OCI-LY7 (cell line): ENCODE results near the gene SNX32. TPM values are rescaled to one million over a fixed set of nuclear protein-coding genes. Genes with fewer than 3 reads are reported as not detected.

ENCODE experiments used
- BruUV-seq: library from RNA; stranded (reverse); fragments of 400-500 nt; replicated peaks from 2 replicates; lab custom pipeline; 2021; lab: Mats Ljungman, UMichigan
- CTCF ChIA-PET: fragments of 300-600 bp; sonication (Branson Sonifier 250); formaldehyde crosslinking; loops from one replicate; lab custom pipeline; 2022; ENCODE audit warnings: antibody characterized with exemption; ENCODE audit not compliant: unreplicated experiment; lab: Charles Lee
- POLR2A ChIA-PET: fragments of 300-600 bp; sonication (Branson Sonifier 250); formaldehyde crosslinking; loops from one replicate; lab custom pipeline; 2022; ENCODE audit warnings: antibody characterized with exemption; lab: Charles Lee
- DNase-seq: peaks from one replicate; pipeline ENCODE4 v3.0.0-alpha.2; 2015; ENCODE audit warnings: low spot score
- H2AFZ ChIP-seq: fragments of 200-600 bp; sonication (generic), shearing (Covaris generic); 2 replicates; pipeline ENCODE4 v1.6.1; 2014; ENCODE audit warnings: mild to moderate bottlenecking, antibody characterized with exemption, low read length, moderate library complexity
- H3K27ac ChIP-seq: fragments of 200-600 bp; sonication (generic); 2 replicates; pipeline ENCODE4 v1.5.1; 2014; ENCODE audit warnings: mixed run types, low read depth, mild to moderate bottlenecking, moderate library complexity, low read length, inconsistent platforms; ENCODE audit not compliant: poor library complexity, severe bottlenecking
- H3K36me3 ChIP-seq: fragments of 200-600 bp; sonication (generic); 2 replicates; pipeline ENCODE4 v1.6.1; 2014; ENCODE audit warnings: mild to moderate bottlenecking, antibody characterized with exemption, low read length, moderate library complexity, mixed read lengths; ENCODE audit not compliant: insufficient read depth
- H3K4me1 ChIP-seq: fragments of 200-600 bp; sonication (generic); 2 replicates; pipeline ENCODE4 v1.5.1; 2014; ENCODE audit warnings: mild to moderate bottlenecking, low read length; ENCODE audit not compliant: insufficient read depth, poor library complexity, severe bottlenecking
- H3K4me2 ChIP-seq: fragments of 200-600 bp; sonication (generic); 2 replicates; pipeline ENCODE4 v1.6.1; 2014; ENCODE audit warnings: mild to moderate bottlenecking, low read length
- H3K4me3 ChIP-seq: fragments of 200-600 bp; sonication (generic); 2 replicates; pipeline ENCODE4 v1.5.1; 2014; ENCODE audit warnings: mild to moderate bottlenecking, low read depth, low read length; ENCODE audit not compliant: poor library complexity, severe bottlenecking
- H3K79me2 ChIP-seq: fragments of 200-600 bp; sonication (generic); 2 replicates; pipeline ENCODE4 v1.6.1; 2016; ENCODE audit warnings: low read depth, mild to moderate bottlenecking, low read length, moderate library complexity, mixed read lengths; ENCODE audit not compliant: insufficient read depth
- H3K9me2 ChIP-seq: fragments of 200-600 bp; sonication (generic); 2 replicates; pipeline ENCODE4 v1.6.1; 2016; ENCODE audit warnings: mild to moderate bottlenecking, low read length, mixed read lengths; ENCODE audit not compliant: insufficient read depth
- H3K9me3 ChIP-seq: fragments of 200-600 bp; sonication (generic); 2 replicates; pipeline ENCODE4 v1.6.1; 2014; ENCODE audit warnings: mild to moderate bottlenecking, mixed run types, low read length, mixed read lengths
- H4K20me1 ChIP-seq: fragments of 200-600 bp; sonication (generic); 2 replicates; pipeline ENCODE4 v1.6.1; 2014; ENCODE audit warnings: mild to moderate bottlenecking, antibody characterized with exemption, low read length, moderate library complexity, mixed read lengths; ENCODE audit not compliant: insufficient read depth
- CTCF ChIP-seq: fragments of 200-600 bp; sonication (generic); conservative IDR thresholded peaks from 2 replicates; pipeline ENCODE4 v1.5.1; 2014; ENCODE audit warnings: mild to moderate bottlenecking, antibody characterized with exemption, low read length, moderate library complexity, mixed read lengths
- EZH2phosphoT487 ChIP-seq: fragments of 200-600 bp; sonication (generic); IDR thresholded peaks from 2 replicates; pipeline ENCODE4 v1.6.1; 2018; ENCODE audit warnings: low read depth, borderline replicate concordance, mild to moderate bottlenecking, mixed run types, antibody characterized with exemption, low read length, moderate library complexity, mixed read lengths
- intact Hi-C: fragments of 100-400 bp; cut with micrococcal nuclease; formaldehyde crosslinking; loops from one replicate; pipeline ENCODE4 v1.10.0; 2022; ENCODE audit not compliant: unreplicated experiment
- total RNA-seq, 2 experiments: library from RNA; depleted of rRNA in 1 of 2; stranded (reverse); fragments of >200 nt in 1 of 2; shearing (Covaris generic) in 1 of 2; gene quantifications; 2 replicates each; pipeline ENCODE4 v1.2.3, GENCODE V29; 2014 to 2022

SNX32 gene
- total RNA-seq, 2 experiments from 2014 or later, result not detected

GRCh38 chr11:65866509-65867283 lies 32.9 kb downstream of the SNX32 start:
- Histone ChIP-seq H3K9me3 (no peaks in the 10 kb centered on the region), H3K9me2 (no peaks in the 10 kb centered on the region), H3K4me2 (no peak overlapping the region), H4K20me1 (no peaks in the 10 kb centered on the region), H3K79me2 (peaks cover 5% of the 10 kb centered on the region; the same call in 1 of the 2 replicates), H3K4me1 (peaks cover 27% of the 10 kb centered on the region), H2AFZ (no peak overlapping the region), H3K27ac (peak overlapping the region; percentile 28), H3K4me3 (no peak overlapping the region), H3K36me3 (peaks cover 57% of the 10 kb centered on the region)
- ChIA-PET CTCF (no interaction called here), POLR2A (interaction anchor here (0.6 to 1.5 kb wide), 2 partner anchors 22 to 26 kb away, joined by 3 read pairs; partner anchors contain the start of gene FIBP)
- intact Hi-C loops, result no loop called here
- TF ChIP-seq EZH2phosphoT487 (no peak), CTCF (no peak)
- no TSS peak for BruUV-seq
- no peak for DNase-seq

GRCh38 chr11:65867284-65868071 lies 33.7 kb downstream of the SNX32 start:
- Histone ChIP-seq H3K9me3 (no peaks in the 10 kb centered on the region), H3K9me2 (no peaks in the 10 kb centered on the region), H3K4me3 (no peak overlapping the region), H3K4me1 (peaks cover 21% of the 10 kb centered on the region), H3K36me3 (peaks cover 49% of the 10 kb centered on the region), H3K27ac (peak overlapping the region; percentile 28), H2AFZ (no peak overlapping the region), H4K20me1 (no peaks in the 10 kb centered on the region), H3K79me2 (no peaks in the 10 kb centered on the region), H3K4me2 (peak overlapping the region; percentile 15; the same call in 1 of the 2 replicates)
- DNase-seq, result peak; percentile 54
- no peak for TF ChIP-seq CTCF
- no peak for TF ChIP-seq EZH2phosphoT487
- POLR2A ChIA-PET, result interaction anchor here (1.5 kb wide), 1 partner anchor 21 kb away, joined by 3 read pairs; the partner anchor contains the start of gene FIBP
- BruUV-seq, result no TSS peak
- CTCF ChIA-PET, result no interaction called here
- intact Hi-C loops, result no loop called here
